Upper lobe of right lung (tissue), 1 donor: ENCODE data around the gene RPS21. TPM values are rescaled to one million over a fixed set of nuclear protein-coding genes. Genes with fewer than 3 reads are reported as not detected.

Source experiments
- ATAC-seq: fragments of 200-7000 bp; cut with Tn5 transposase; one replicate; pipeline ENCODE4 v1.9.1; 2020; ENCODE audit warnings: mild to moderate bottlenecking, moderate library complexity
- DNase-seq: peaks from one replicate; pipeline ENCODE4 v3.0.0-alpha.2; 2020
- H3K27ac ChIP-seq: fragments of 200-600 bp; one replicate; pipeline ENCODE4 v1.8.0; 2022
- H3K27me3 ChIP-seq: fragments of 200-600 bp; one replicate; pipeline ENCODE4 v1.8.0; 2022; ENCODE audit warnings: mild to moderate bottlenecking
- H3K36me3 ChIP-seq: fragments of 200-600 bp; one replicate; pipeline ENCODE4 v1.8.0; 2022
- H3K4me1 ChIP-seq: fragments of 200-600 bp; one replicate; pipeline ENCODE4 v1.8.0; 2022
- H3K4me3 ChIP-seq: fragments of 200-600 bp; one replicate; pipeline ENCODE4 v1.8.0; 2022; ENCODE audit warnings: mild to moderate bottlenecking
- H3K9me3 ChIP-seq: fragments of 200-600 bp; one replicate; pipeline ENCODE4 v1.8.0; 2022
- intact Hi-C: fragments of 100-400 bp; cut with DNase I; formaldehyde crosslinking; loops from one replicate; pipeline ENCODE4 v1.11.0; 2022
- total RNA-seq: library from RNA; stranded (reverse); fragmentation: NEBNext Ultra II Directional; extraction: Animal tissue kit (Norgen Biotek cat#: 25700); gene quantifications from one replicate; pipeline ENCODE4 v1.2.1, GENCODE V29; 2021
- TF ChIP-seq, protein P1 (sequence below): fragments of 200-600 bp; IDR thresholded peaks from one replicate; pipeline ENCODE4 v1.8.0; 2022; ENCODE audit warnings: antibody characterized with exemption
- donor health status: DM: no; HTN: yes; CAD: no; lungs with severe emphysema.

RPS21 gene
- total RNA-seq, 1 donor from 2014 or later: 1,050 TPM

DNA sequence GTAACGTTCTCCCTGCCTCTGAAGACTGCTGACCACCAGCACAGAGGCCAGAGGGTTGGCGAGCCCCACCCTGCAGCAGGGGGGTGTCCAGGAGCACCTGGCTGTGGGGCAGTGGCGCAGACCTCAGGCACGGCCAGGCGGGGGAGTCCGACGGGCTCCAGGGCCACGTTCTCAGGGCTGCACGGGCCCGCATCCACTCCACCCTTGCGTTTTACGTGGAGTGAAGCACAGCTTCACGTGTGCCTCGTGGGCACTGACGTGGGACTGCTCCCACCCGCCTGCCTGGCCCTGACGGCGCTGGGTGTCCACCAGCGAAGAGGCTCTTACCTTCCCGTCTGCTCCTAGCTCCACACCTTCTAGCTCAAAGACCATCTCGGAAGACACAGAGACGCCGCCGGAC is 6.9 kb downstream of the RPS21 start:
- intact Hi-C loops: no loop called here
- DNase-seq (no peak), ATAC-seq (no peak)
- Histone ChIP-seq H3K4me1 (no peaks in the 10 kb centered on the region), H3K4me3 (no peak overlapping the region), H3K27ac (no peak overlapping the region), H3K27me3 (no peaks in the 10 kb centered on the region), H3K9me3 (no peaks in the 10 kb centered on the region), H3K36me3 (peaks cover 19% of the 10 kb centered on the region)
- TF ChIP-seq, protein P1, sequence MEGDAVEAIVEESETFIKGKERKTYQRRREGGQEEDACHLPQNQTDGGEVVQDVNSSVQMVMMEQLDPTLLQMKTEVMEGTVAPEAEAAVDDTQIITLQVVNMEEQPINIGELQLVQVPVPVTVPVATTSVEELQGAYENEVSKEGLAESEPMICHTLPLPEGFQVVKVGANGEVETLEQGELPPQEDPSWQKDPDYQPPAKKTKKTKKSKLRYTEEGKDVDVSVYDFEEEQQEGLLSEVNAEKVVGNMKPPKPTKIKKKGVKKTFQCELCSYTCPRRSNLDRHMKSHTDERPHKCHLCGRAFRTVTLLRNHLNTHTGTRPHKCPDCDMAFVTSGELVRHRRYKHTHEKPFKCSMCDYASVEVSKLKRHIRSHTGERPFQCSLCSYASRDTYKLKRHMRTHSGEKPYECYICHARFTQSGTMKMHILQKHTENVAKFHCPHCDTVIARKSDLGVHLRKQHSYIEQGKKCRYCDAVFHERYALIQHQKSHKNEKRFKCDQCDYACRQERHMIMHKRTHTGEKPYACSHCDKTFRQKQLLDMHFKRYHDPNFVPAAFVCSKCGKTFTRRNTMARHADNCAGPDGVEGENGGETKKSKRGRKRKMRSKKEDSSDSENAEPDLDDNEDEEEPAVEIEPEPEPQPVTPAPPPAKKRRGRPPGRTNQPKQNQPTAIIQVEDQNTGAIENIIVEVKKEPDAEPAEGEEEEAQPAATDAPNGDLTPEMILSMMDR: no peak

DNA sequence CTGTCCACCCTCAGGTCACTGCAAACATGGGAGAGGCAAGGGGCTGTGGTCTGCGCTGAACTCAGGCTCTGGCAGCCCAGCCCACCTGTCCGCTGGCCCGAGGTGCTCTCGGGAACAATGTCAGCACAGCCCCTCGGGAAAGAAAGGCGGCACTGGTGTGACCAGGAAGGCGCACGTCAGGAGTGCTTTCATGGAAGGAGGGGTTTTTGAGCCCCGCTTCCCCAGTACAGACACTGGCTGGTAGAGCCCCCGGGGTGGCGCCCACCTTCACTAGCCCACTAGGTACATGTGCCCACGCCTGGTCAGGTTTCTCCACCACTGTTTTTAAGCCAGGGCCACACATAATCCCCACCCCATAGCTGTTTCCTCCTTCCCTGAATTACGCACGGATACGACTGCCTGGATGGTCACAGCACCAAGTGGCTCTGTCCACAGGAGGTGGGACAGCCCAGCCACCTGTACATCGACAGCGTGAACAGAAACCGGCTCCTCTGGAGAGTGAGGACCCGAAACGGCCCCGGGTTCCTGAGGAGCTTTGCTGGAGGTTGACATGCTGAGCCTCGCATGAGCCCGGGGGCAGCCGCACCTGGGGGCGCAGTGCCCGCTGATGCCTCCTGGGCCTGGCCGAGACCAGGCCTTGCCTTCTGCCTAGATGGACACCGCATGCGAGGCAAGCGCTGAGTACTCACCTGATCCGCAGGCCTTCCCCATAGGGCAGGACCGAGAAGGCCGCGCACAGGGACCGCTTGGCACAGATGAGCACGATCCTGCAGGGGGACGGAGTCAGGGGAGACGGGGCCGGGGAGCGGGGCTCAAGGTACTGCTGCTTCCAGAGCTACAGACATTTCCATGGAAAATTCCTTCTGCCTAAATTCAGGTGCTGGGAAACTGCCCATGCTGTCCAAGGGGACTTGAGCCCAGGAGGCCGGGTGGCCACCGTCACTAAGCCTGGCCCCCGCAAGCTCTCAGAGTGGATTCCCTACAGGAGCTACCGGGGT is 7.6 kb downstream of the RPS21 start:
- Histone ChIP-seq H3K4me3 (no peak overlapping the region), H3K27ac (no peak overlapping the region), H3K27me3 (no peaks in the 10 kb centered on the region), H3K36me3 (peaks cover 12% of the 10 kb centered on the region), H3K9me3 (no peaks in the 10 kb centered on the region), H3K4me1 (no peaks in the 10 kb centered on the region)
- ATAC-seq: no peak
- intact Hi-C loops: no loop called here
- DNase-seq: no peak
- TF ChIP-seq, protein P1: no peak

DNA sequence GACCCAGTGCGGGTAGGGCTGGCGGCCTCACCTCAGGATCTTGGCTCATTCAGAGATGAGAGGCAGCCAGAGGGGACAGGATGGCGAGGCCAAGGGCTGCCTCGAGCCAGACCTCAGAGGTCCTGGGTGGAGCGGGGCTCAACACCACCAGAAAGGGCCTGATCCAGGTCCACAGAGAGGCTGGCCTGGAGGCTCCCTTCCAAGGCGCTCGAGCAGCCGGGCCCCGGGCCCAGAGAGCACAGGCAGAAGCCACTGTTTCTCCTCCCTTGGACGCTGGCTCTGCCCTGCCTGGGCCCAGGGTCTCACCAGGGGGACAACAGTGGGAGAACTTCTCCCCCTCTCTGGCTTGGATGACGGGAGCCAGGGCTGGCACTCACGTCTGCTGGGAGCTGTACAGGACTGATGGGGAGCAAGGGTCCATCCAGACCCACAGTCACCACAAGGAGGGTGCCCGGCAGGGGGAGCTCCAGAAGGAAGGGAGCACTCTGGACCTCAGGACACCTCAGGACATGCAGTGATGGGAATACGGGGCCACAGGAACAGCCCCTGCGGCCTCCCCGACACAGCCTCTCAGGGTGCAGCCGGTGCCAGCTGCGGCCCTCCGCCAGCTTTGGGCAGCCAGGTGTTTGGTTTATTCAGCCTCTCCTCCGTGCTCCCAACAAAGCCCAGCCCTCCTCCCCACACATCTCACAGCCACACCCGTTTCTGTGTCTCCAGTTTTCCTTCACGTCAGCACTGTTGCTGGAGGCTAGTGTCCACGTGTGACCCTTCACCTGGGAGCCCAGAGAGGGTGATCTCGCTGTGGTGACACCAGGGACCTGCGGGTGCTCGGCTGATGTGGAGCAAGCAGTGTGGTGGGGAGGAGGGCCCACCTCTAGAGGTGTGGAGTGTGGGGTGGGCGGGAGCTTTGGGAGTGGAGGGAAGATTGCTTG is 8.7 kb downstream of the RPS21 start:
- no peaks in the 10 kb centered on the region for H3K4me1 ChIP-seq
- H3K36me3 ChIP-seq: peaks cover 1% of the 10 kb centered on the region
- no peak for DNase-seq
- no peak for ATAC-seq
- H3K4me3 ChIP-seq: no peak overlapping the region
- H3K27me3 ChIP-seq: no peaks in the 10 kb centered on the region
- H3K9me3 ChIP-seq: no peaks in the 10 kb centered on the region
- intact Hi-C loops: no loop called here
- TF ChIP-seq, protein P1: no peak
- no peak overlapping the region for H3K27ac ChIP-seq

DNA sequence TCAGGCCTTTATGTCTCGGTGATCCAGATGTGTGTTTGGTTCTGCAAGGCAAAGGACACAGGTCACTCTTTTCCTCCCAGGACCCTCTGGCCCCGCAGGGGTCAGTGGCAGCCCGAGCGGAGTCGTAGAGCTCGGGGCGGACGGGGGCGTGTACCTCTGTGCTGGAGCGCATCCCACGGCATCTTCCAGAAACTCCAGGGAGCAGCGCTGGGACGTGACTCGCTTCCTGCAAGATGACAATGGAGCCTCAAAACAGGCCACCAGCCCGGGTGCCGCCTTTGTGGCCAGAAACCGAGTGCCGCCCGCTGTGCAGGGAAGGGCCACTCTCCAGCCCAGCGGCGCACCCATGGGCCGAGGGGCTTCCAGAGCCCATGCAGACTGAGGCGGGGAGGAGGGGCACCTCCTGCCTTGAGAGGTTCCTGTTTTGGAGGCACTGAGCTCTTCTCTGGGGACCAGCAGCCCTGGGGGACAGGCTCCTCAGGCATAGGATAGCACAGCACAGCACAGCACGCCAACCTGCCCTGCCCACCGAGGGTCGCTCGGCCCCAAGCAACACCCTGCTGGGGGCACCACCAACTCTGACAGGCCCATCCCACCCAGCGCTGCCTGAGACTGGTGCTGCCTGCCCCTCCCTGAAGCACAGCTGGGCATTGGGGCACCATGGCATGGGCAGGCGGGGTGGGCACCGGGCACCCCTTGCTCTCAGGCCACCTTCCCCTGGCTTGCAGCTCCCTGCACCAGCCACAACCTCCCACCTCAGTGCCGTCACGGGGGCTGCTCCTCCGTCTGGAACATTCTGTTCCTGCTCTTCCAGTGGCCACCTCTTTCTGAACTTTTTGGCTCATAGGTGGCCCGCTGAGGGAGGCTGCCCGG is 9.7 kb downstream of the RPS21 start:
- H3K9me3 ChIP-seq: no peaks in the 10 kb centered on the region
- TF ChIP-seq, protein P1: no peak
- DNase-seq (no peak), ATAC-seq (no peak)
- intact Hi-C loops: no loop called here
- H3K36me3 ChIP-seq: no peaks in the 10 kb centered on the region
- H3K27ac ChIP-seq: no peak overlapping the region
- H3K27me3 ChIP-seq: no peaks in the 10 kb centered on the region
- H3K4me3 ChIP-seq: no peak overlapping the region
- no peaks in the 10 kb centered on the region for H3K4me1 ChIP-seq
